ENCODE results near the gene NECAB2. TPM values are rescaled to one million over a fixed set of nuclear protein-coding genes. Genes with fewer than 3 reads are reported as not detected.

The NECAB2 gene
- total RNA-seq, 2 donors from 2014 or later, result 1.0 to 3.6 TPM

GRCh38 chr16:84016477-84016876 is 48.4 kb downstream of the NECAB2 start:
- TF ChIP-seq POLR2A (IDR thresholded peaks at IDR 0.05), result no peak
- TF ChIP-seq CTCF (IDR thresholded peaks at IDR 0.05), result no peak
- H3K27ac ChIP-seq, result no peak overlapping the region
- ATAC-seq, result no peak
- no peak for DNase-seq
- no peaks in the 10 kb centered on the region for H3K4me1 ChIP-seq
- peaks cover 0 to 4% (median 0%) of the 10 kb centered on the region in 3 donors for H3K9me3 ChIP-seq
- intact Hi-C loops (cut with DNase I), result no loop called here
- H3K4me3 ChIP-seq, result no peak overlapping the region
- H3K36me3 ChIP-seq (replicated peaks in 1 of 2; ENCODE audit: insufficient read depth in 1 of 2, low read depth in 2 of 2), result no peaks in the 10 kb centered on the region
- H3K27me3 ChIP-seq, result no peaks in the 10 kb centered on the region
- 88 to 90% methylated on average over 7 to 12 of the region's 12 CpGs for WGBS, 2 donors

- Histone ChIP-seq H3K27me3 (no peaks in the 10 kb centered on the region), H3K36me3 (replicated peaks in 1 of 2; ENCODE audit: insufficient read depth in 1 of 2, low read depth in 2 of 2) (no peaks in the 10 kb centered on the region), H3K9me3 (peaks cover 0 to 4% (median 0%) of the 10 kb centered on the region in 3 donors), H3K27ac (no peak overlapping the region), H3K4me3 (no peak overlapping the region), H3K4me1 (no peaks in the 10 kb centered on the region)
- 83 to 89% methylated on average over 4 of the region's 4 CpGs for WGBS, 2 donors
- intact Hi-C loops (cut with DNase I), result no loop called here
- ATAC-seq (no peak), DNase-seq (no peak)
- TF ChIP-seq POLR2A (IDR thresholded peaks at IDR 0.05), result no peak
- no peak for TF ChIP-seq CTCF (IDR thresholded peaks at IDR 0.05)
Measured at GRCh38 chr16:84018710-84019109, 50.7 kb downstream of the NECAB2 start.

- TF ChIP-seq POLR2A (IDR thresholded peaks at IDR 0.05) (no peak), CTCF (IDR thresholded peaks at IDR 0.05) (no peak)
- no peak overlapping the region for H3K27ac ChIP-seq
- H3K36me3 ChIP-seq (replicated peaks in 1 of 2; ENCODE audit: insufficient read depth in 1 of 2, low read depth in 2 of 2), result no peaks in the 10 kb centered on the region
- WGBS, 2 donors, result 85 to 93% methylated on average over 7 to 9 of the region's 9 CpGs
- ATAC-seq (no peak), DNase-seq (no peak)
- intact Hi-C loops (cut with DNase I), result no loop called here
- no peaks in the 10 kb centered on the region for H3K27me3 ChIP-seq
- peaks cover 0 to 4% (median 0%) of the 10 kb centered on the region in 3 donors for H3K9me3 ChIP-seq
- H3K4me1 ChIP-seq, result no peaks in the 10 kb centered on the region
- no peak overlapping the region for H3K4me3 ChIP-seq
Measured at GRCh38 chr16:84020353-84020752, 52.3 kb downstream of the NECAB2 start.

- Histone ChIP-seq H3K36me3 (replicated peaks in 1 of 2; ENCODE audit: insufficient read depth in 1 of 2, low read depth in 2 of 2) (no peaks in the 10 kb centered on the region), H3K4me3 (no peak overlapping the region), H3K27ac (no peak overlapping the region), H3K4me1 (no peaks in the 10 kb centered on the region), H3K27me3 (no peaks in the 10 kb centered on the region), H3K9me3 (peaks cover 0 to 4% (median 0%) of the 10 kb centered on the region in 3 donors)
- WGBS, 2 donors, result 87 to 93% methylated on average over 5 of the region's 5 CpGs
- no peak for ATAC-seq
- intact Hi-C loops (cut with DNase I), result no loop called here
- TF ChIP-seq CTCF (IDR thresholded peaks at IDR 0.05) (no peak), POLR2A (IDR thresholded peaks at IDR 0.05) (no peak)
- DNase-seq, result no peak
Measured at GRCh38 chr16:84021488-84021887, 53.4 kb downstream of the NECAB2 start.

GRCh38 chr16:84022644-84023043 is 54.6 kb downstream of the NECAB2 start:
- 84 to 86% methylated on average over 11 of the region's 11 CpGs for WGBS, 2 donors
- peaks cover 0 to 4% (median 0%) of the 10 kb centered on the region in 3 donors for H3K9me3 ChIP-seq
- intact Hi-C loops (cut with DNase I), result no loop called here
- DNase-seq, result no peak
- no peak for ATAC-seq
- TF ChIP-seq CTCF (IDR thresholded peaks at IDR 0.05) (no peak), POLR2A (IDR thresholded peaks at IDR 0.05) (no peak)
- no peak overlapping the region for H3K27ac ChIP-seq
- H3K27me3 ChIP-seq, result no peaks in the 10 kb centered on the region
- H3K4me3 ChIP-seq, result no peak overlapping the region
- H3K4me1 ChIP-seq, result no peaks in the 10 kb centered on the region
- no peaks in the 10 kb centered on the region for H3K36me3 ChIP-seq (replicated peaks in 1 of 2; ENCODE audit: insufficient read depth in 1 of 2, low read depth in 2 of 2)

Data from body of pancreas (tissue), 4 donors.